Upper lobe of right lung (tissue), 1 donor: ENCODE data around the gene TXNRD1. TPM values are rescaled to one million over a fixed set of nuclear protein-coding genes. Genes with fewer than 3 reads are reported as not detected.
"Not testable (repeated sequence)": the region's sequence is repeated elsewhere in the genome, so short reads cannot be mapped to it uniquely, and the experiment has no call there.

Experiments
- ATAC-seq: fragments of 200-7000 bp; cut with Tn5 transposase; one replicate; pipeline ENCODE4 v1.9.1; 2020; ENCODE audit warnings: mild to moderate bottlenecking, moderate library complexity
- DNase-seq: peaks from one replicate; pipeline ENCODE4 v3.0.0-alpha.2; 2020
- H3K27ac ChIP-seq: fragments of 200-600 bp; one replicate; pipeline ENCODE4 v1.8.0; 2022
- H3K27me3 ChIP-seq: fragments of 200-600 bp; one replicate; pipeline ENCODE4 v1.8.0; 2022; ENCODE audit warnings: mild to moderate bottlenecking
- H3K36me3 ChIP-seq: fragments of 200-600 bp; one replicate; pipeline ENCODE4 v1.8.0; 2022
- H3K4me1 ChIP-seq: fragments of 200-600 bp; one replicate; pipeline ENCODE4 v1.8.0; 2022
- H3K4me3 ChIP-seq: fragments of 200-600 bp; one replicate; pipeline ENCODE4 v1.8.0; 2022; ENCODE audit warnings: mild to moderate bottlenecking
- H3K9me3 ChIP-seq: fragments of 200-600 bp; one replicate; pipeline ENCODE4 v1.8.0; 2022
- CTCF ChIP-seq: fragments of 200-600 bp; IDR thresholded peaks from one replicate; pipeline ENCODE4 v1.8.0; 2022; ENCODE audit warnings: antibody characterized with exemption
- intact Hi-C: fragments of 100-400 bp; cut with DNase I; formaldehyde crosslinking; loops from one replicate; pipeline ENCODE4 v1.11.0; 2022
- total RNA-seq: library from RNA; stranded (reverse); fragmentation: NEBNext Ultra II Directional; extraction: Animal tissue kit (Norgen Biotek cat#: 25700); gene quantifications from one replicate; pipeline ENCODE4 v1.2.1, GENCODE V29; 2021
- donor health status: DM: no; HTN: yes; CAD: no; lungs with severe emphysema.

Gene TXNRD1
- total RNA-seq, 1 donor from 2014 or later: 161 TPM

- H3K4me1 ChIP-seq: peaks cover 8% of the 10 kb centered on the region
- ATAC-seq (peak; percentile 96), DNase-seq (peak; percentile 81)
- intact Hi-C loops: loop anchor here (10.0 kb wide), 1 partner anchor 673 kb away; no protein-coding TSS in a partner anchor
- H3K27ac ChIP-seq: no peak overlapping the region
- H3K4me3 ChIP-seq: no peak overlapping the region
- TF ChIP-seq CTCF: peak; percentile 95
- H3K9me3 ChIP-seq: no peaks in the 10 kb centered on the region
- no peaks in the 10 kb centered on the region for H3K27me3 ChIP-seq
- no peaks in the 10 kb centered on the region for H3K36me3 ChIP-seq
Measured at GRCh38 chr12:104381731-104382480, 166.3 kb downstream of the TXNRD1 start.

GRCh38 chr12:104384141-104384880 is 168.7 kb downstream of the TXNRD1 start:
- no peaks in the 10 kb centered on the region for H3K9me3 ChIP-seq
- DNase-seq (no peak), ATAC-seq (no peak)
- no peak for TF ChIP-seq CTCF
- H3K4me3 ChIP-seq: no peak overlapping the region
- H3K36me3 ChIP-seq: no peaks in the 10 kb centered on the region
- no peak overlapping the region for H3K27ac ChIP-seq
- H3K4me1 ChIP-seq: peaks cover 5% of the 10 kb centered on the region
- H3K27me3 ChIP-seq: no peaks in the 10 kb centered on the region
- intact Hi-C loops: loop anchor here (10.0 kb wide), 1 partner anchor 670 kb away; no protein-coding TSS in a partner anchor

GRCh38 chr12:104385510-104385909 is 169.9 kb downstream of the TXNRD1 start:
- no peak for ATAC-seq
- no peak overlapping the region for H3K4me3 ChIP-seq
- H3K9me3 ChIP-seq: no peaks in the 10 kb centered on the region
- peaks cover 5% of the 10 kb centered on the region for H3K4me1 ChIP-seq
- no peak overlapping the region for H3K27ac ChIP-seq
- intact Hi-C loops: loop anchor here (10.0 kb wide), 1 partner anchor 669 kb away; no protein-coding TSS in a partner anchor
- no peak for DNase-seq
- no peaks in the 10 kb centered on the region for H3K27me3 ChIP-seq
- H3K36me3 ChIP-seq: no peaks in the 10 kb centered on the region
- TF ChIP-seq CTCF: no peak

- H3K9me3 ChIP-seq: no peaks in the 10 kb centered on the region
- intact Hi-C loops: loop anchor here (10.0 kb wide), 1 partner anchor 668 kb away; no protein-coding TSS in a partner anchor
- no peak overlapping the region for H3K27ac ChIP-seq
- H3K27me3 ChIP-seq: no peaks in the 10 kb centered on the region
- no peaks in the 10 kb centered on the region for H3K36me3 ChIP-seq
- no peak overlapping the region for H3K4me3 ChIP-seq
- no peak for ATAC-seq
- H3K4me1 ChIP-seq: peaks cover 5% of the 10 kb centered on the region
- no peak for DNase-seq
- TF ChIP-seq CTCF: no peak
Measured at GRCh38 chr12:104386461-104386860, 170.9 kb downstream of the TXNRD1 start.

- H3K4me3 ChIP-seq: no peak overlapping the region
- DNase-seq (no peak), ATAC-seq (no peak)
- H3K27ac ChIP-seq: no peak overlapping the region
- TF ChIP-seq CTCF: no peak
- H3K27me3 ChIP-seq: no peaks in the 10 kb centered on the region
- H3K4me1 ChIP-seq: peaks cover 2% of the 10 kb centered on the region
- H3K9me3 ChIP-seq: no peaks in the 10 kb centered on the region
- H3K36me3 ChIP-seq: no peaks in the 10 kb centered on the region
- intact Hi-C loops: loop anchor here (10.0 kb wide), 1 partner anchor 668 kb away; no protein-coding TSS in a partner anchor
Measured at GRCh38 chr12:104387190-104387589, 171.6 kb downstream of the TXNRD1 start.

- intact Hi-C loops, ATAC-seq, DNase-seq: not testable (repeated sequence)
Measured at GRCh38 chr12:104394086-104394485, 178.5 kb downstream of the TXNRD1 start.

More at GRCh38 chr12:104394086-104394485, 178.5 kb downstream of the TXNRD1 start:
- H3K27ac ChIP-seq, H3K4me1 ChIP-seq, H3K27me3 ChIP-seq, H3K9me3 ChIP-seq, H3K4me3 ChIP-seq, H3K36me3 ChIP-seq: not testable (repeated sequence)
